HG02885 (cell line): Measurements from ENCODE around the gene PRPS1.
"Not testable (repeated sequence)": the region's sequence is repeated elsewhere in the genome, so short reads cannot be mapped to it uniquely, and the experiment has no call there.

Experiments used
- ATAC-seq: cut with Tn5 transposase; IDR thresholded peaks from one replicate; pipeline ENCODE4 v1.9.1; 2021; ENCODE audit warnings: mild to moderate bottlenecking; ENCODE audit not compliant: unreplicated experiment, poor library complexity

PRPS1 gene

DNA sequence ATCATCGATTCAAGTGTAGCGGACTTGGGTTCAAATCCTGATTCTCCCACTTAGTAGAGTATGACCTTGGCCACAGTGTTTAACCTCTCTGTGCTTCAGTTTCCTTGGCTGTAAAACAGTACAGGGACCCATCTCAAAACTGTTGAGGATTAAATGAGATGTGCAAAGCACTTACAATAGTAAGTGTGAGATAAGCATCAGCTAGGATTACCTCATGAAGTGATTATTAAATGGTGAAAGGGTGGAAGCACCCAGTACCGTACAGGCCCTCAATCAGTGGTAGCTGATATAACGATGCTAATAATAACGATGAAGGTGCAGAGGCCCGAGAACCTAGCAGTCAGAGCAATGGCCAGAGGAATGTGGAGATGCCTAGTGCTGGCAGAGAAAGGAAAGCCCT, 45.1 kb downstream of the PRPS1 start:
- no peak for ATAC-seq

GRCh38 chrX:107673933-107674479, 45.7 kb downstream of the PRPS1 start:
- peak; percentile 89 for ATAC-seq

DNA sequence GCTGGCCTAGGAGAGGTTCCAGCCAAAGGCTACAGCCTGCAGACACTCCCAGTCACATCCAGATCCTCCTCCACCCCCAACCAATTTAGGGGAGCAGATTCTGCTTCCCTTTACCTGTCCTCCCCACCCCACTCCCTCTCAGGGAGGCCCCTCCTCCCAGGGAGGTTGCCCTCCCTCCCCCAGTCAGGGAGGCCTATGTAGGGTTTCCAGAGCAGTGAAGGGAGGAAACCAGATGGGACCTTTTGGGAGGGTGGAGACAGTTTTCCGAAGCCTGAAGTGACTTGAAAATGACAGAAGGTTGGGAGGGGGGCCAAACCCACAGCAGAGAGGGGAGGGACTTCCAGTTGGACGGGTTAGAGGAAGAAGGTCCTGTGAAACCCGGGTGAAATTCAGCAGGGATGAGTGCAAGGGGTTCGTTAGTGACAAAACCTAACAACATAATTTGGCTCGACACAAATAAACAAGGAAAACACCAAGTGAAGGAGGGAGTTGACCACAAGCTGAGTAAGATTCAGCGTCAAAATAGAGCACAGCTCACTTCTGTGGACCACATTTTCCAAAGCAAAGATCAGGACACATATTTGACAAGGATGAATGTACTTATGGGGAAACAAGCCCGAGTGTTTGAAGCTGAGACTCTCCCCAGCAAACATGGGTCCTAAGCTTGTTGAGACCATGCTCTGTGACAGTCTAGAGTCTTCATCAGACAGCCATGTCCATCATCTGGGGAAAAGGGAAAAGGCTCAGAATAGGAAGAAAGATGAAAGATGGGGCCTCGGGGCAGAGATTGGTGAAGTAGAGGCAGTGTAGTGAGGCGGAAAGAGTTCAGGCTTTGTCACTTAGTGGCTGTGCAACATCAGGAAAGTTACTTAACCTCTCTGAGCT, 46.4 kb downstream of the PRPS1 start:
- ATAC-seq = peak; percentile 10

- ATAC-seq = no peak
Observed at GRCh38 chrX:107675365-107675654, 47.0 kb downstream of the PRPS1 start.

- ATAC-seq = no peak
Observed at GRCh38 chrX:107675823-107676555, 47.7 kb downstream of the PRPS1 start.

DNA sequence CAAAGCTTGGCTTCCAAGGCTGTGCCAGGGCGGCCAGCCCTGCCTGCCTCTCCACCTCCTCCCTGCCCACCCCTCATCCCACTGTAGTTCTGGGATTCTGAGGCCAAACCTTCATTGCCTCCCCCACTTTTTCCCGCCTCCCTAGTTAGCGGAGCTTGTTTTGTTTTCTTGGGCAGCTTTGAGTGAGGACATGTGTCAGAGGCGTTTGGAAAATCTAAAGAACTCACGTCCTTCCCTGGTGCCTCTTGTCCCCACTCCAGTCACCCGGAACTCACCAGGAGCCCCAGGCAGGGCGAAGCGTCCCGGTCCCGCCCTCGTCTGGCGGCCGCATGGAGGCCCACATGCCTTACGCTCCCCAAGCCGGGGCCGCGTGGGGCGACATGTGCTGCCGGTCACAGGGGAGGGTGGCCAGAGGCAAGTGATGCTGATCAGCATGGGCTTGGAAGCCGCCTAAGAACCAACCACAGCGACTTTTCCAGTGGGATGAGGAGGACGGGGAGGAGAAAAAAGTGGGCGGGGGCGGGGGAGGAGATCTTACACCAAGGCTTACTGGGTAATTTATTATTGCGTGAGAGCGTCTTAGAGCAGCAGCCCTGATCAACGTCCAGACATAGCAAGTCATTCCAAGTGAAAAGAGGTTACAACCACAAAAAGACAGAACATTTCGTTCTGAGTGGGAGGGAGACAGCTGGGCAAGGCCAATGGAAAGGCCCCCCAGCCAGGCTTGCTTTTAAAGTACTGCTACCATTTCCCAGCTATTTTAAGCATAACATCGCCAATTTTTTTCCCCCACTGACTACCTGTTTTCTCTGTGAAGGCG, 48.5 kb downstream of the PRPS1 start:
- ATAC-seq = peak; percentile 23

DNA sequence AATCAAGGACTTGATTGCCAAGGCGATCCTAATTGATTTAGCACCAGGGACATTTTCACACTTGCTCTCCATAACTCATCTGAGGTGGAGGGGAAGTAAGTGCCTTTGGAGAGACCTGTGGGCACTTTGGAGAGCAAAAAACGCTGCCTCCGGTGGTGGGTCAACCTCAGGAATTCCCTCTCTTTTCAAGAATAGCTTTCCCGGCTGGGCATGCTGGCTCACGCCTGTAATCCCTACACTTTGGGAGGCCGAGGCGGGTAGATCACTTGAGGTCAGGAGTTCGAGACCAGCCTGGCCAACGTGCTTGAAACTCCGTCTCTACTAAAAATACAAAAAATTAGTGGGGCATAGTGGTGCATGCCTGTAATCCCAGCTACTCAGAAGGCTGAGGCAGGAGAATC, 49.2 kb downstream of the PRPS1 start:
- ATAC-seq = no peak

DNA sequence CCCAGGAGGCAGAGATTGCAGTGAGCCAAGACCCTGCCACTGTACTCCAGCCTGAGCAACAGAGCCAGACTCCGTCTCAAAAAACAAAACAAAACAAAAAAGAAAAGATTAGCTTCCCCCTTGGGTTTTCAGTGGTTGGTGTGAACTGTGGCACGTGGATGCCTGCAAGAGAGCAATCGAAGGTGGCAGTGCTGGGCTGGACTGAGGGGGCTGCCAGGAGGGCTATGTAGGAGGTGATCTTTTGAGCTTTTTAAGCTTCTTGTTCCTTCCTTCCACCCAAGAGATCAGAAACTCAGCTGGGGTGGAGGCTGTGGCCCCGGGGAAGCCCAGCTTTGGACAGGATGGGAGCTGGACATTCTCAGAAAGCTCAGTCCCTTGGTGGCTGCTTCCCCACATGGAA, 49.6 kb downstream of the PRPS1 start:
- no peak for ATAC-seq

DNA sequence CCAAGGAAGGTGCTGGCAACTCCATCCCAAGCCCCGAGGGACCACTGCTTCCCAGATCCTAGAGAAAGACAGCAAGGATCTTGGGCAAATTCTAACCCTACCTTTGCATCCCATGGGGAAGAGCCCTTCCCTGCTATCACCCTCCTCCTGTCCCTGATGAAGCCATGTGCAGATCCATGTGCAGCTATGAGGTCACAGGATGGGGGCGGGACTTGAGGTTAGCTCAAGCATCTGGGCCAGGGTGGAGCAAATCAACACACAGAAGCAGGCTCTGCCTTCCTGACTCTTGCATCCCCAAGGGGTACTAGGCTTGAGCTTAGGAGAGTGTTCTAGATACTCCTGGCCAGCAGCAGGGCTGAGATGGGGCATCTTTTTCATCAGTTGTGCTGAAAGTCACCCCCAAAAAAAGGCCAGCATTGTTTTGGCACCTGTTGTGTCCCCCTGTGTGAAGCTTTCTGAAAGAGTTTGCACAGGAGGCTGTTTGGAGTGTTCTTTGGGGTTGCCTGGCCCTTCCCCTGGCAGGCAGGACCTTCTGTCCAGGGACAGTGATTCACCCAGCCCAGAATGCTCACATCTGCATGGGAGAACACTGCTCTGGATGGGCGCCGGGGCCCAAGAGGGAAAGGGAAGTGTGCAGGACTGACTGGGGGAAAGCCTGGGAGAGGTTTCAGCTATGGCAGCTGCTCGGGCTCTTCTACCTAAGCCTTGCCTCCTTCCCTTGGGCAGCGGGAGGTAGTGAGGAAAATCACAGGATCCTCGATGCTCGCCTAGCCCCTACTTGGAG, 50.8 kb downstream of the PRPS1 start:
- peak; percentile 25 for ATAC-seq

DNA sequence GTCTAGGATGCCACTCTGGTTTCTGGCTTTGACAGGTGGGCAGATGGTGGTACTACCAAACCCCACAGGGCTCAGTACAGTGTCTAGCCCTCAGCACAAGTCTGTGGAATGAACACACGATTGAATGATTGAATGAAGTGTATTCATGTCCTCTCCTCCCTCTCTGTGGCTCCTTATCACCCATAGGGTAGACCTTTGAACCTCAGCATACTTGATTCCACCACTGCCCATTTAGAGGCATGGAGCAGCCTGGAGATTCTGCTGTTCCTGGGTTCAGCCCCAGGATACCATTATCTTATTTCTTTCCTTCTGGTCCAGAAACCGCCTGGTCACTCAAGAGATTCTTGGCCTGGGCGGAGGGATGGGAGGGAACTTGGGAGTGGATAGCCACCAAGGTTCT, 53.9 kb downstream of the PRPS1 start:
- no peak for ATAC-seq

DNA sequence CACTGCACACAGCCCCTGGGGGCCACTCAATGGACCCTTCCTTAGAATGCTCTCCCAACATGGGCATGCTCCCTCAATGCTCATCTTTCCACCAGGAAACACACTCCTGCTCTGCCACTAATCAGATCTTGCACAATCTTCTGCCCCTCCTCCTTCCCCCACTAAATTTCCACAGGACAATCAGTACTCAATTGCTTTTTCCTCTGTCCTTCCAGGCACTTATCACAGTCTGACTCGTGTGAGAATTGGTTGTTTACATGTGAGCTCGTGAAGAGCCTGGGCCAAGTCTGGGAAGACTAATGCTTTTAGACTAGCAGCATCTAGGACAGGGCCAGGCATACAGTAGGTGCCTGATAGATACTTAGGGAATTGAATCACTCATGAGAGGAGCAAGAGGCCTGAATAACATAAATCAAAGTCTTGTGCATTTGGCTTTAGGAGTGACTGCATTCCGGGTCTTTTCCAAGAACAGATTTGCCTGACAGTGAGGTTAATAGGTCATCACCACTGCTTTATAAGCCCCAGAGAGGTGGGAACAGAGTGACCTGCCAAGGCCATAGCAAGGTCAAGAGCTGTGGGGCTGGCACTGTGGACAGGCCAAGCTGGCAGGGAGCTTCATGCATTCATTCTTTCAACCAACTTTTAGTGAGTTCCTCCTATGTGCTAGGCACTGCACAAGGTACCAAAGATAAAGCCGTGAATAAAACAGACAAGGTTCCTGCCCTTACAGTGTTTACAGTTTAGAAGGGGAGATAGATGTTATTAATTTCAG, 55.0 kb downstream of the PRPS1 start:
- no peak for ATAC-seq

- ATAC-seq = no peak
Observed at GRCh38 chrX:107683931-107684330, 55.6 kb downstream of the PRPS1 start.

GRCh38 chrX:107684956-107685385, 56.7 kb downstream of the PRPS1 start:
- peak; percentile 93 for ATAC-seq

DNA sequence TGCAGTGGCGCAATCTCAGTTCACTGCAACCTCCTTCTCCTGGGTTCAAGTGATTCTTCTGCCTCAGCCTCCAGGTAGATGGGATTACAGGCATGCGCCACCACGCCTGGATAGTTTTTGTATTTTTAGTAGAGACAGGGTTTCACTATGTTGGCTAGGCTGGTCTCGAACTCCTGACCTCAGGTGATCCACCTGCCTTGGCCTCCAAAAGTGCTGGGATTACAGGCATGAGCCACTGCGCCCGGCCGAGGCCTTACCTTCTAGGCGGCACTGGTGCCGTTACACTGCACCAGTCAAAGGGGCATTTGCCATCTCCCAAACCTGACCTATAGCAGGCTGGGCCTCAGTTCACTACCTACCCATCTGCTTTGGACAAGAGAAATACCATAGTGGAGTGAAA, 57.3 kb downstream of the PRPS1 start:
- ATAC-seq = not testable (repeated sequence)

DNA sequence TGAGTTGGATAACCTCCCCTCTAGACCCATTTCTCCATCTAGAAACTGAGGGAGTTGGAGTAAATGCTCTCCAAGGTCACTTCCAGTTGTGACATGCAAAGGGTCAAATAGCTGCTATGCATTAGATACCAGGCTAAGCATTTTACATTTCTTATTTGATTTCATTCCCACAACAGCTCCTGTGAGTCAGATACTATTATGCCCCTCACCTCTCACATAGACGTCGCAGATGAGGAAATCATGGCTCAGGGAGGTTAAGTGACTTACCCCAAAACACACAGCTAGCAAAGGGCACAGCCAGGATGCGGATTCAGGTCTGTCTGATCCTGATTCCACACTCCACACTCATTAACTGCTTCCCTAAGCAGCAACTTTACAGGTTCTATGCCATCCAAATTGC, 57.7 kb downstream of the PRPS1 start:
- no peak for ATAC-seq

GRCh38 chrX:107686792-107687191, 58.5 kb downstream of the PRPS1 start:
- no peak for ATAC-seq

DNA sequence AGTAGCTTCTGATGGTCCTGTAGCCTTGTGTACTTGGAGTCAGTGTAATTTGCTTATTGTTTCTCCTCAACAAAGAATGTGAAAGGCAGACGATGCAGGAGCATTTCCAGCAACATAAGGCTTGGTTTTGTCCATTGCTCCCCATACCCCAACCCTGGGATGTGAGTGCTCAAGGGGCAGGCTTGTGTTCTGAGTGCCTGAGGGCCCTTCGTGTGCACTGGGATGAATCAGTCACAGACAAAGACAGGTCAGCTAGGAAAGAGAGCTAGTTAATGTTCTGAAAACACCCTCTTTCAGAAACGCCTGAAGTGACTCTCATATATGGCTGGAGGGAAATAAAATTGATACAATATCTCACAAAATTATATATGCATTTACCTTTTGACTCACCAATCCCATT, 59.1 kb downstream of the PRPS1 start:
- ATAC-seq = no peak

GRCh38 chrX:107691024-107691448, 62.7 kb downstream of the PRPS1 start:
- no peak for ATAC-seq

- ATAC-seq = no peak
Observed at GRCh38 chrX:107699616-107700015, 71.3 kb downstream of the PRPS1 start.
